GM12878 (cell line): ENCODE measurements around the gene NOXA1. TPM values are rescaled to one million over a fixed set of nuclear protein-coding genes. Genes with fewer than 3 reads are reported as not detected.

Experiments used
- ATAC-seq: fragments of 200-7000 bp; cut with Tn5 transposase; 3 replicates; pipeline ENCODE4 v1.9.1; 2020; ENCODE audit warnings: mild to moderate bottlenecking, moderate library complexity
- BruUV-seq: library from RNA; stranded (reverse); fragments of 400-500 nt; replicated peaks from 2 replicates; lab custom pipeline; 2021; lab: Mats Ljungman, UMichigan
- CTCF ChIA-PET: fragments of 300-600 bp; sonication (Branson Sonifier 250); formaldehyde crosslinking; extraction: SDS; loops from one replicate; lab custom pipeline; 2021; ENCODE audit warnings: inconsistent platforms; lab: Yijun Ruan, JAX
- POLR2A ChIA-PET: fragments of 350-600 bp; formaldehyde crosslinking; extraction: SDS; loops from one replicate; lab custom pipeline; 2021; ENCODE audit warnings: inconsistent platforms; lab: Charles Lee
- RAD21 ChIA-PET: fragments of 300-600 bp; sonication (Branson Sonifier 250); formaldehyde crosslinking; loops from one replicate; lab custom pipeline; 2023; ENCODE audit warnings: antibody characterized with exemption; ENCODE audit not compliant: unreplicated experiment; lab: Charles Lee
- SMC1A ChIA-PET: fragments of 300-600 bp; sonication (Branson Sonifier 250); formaldehyde crosslinking; loops from one replicate; lab custom pipeline; 2023; ENCODE audit not compliant: unreplicated experiment, uncharacterized antibody; lab: Charles Lee
- DNase-seq: peaks from one replicate; pipeline ENCODE4 v3.0.0-alpha.2; 2011; ENCODE audit warnings: low read depth, low spot score
- FAIRE-seq: peaks from 3 replicates; lab custom pipeline; 2011; peaks lifted over from hg19 to GRCh38; lab: Jason Lieb, UNC
- H2AFZ ChIP-seq: 2 replicates; pipeline ENCODE4 v1.6.0; 2011; ENCODE audit warnings: low read depth, low read length, control low read depth; ENCODE audit not compliant: control insufficient read depth
- H3K27ac ChIP-seq: 2 replicates; pipeline ENCODE4 v1.5.1; 2011; ENCODE audit warnings: control low read depth; ENCODE audit not compliant: control insufficient read depth, insufficient read depth
- H3K27me3 ChIP-seq, 2 experiments: replicated peaks in 1 of 2; 2 replicates each; pipeline versions ENCODE4 v1.6.0 to v1.6.1; 2011; ENCODE audit warnings: low read length in 1 of 2; ENCODE audit not compliant: control insufficient read depth in 2 of 2, insufficient read depth in 2 of 2
- H3K36me3 ChIP-seq, 2 experiments: 2 replicates each; pipeline ENCODE4 v1.5.1; 2011; ENCODE audit warnings: low read length in 1 of 2; ENCODE audit not compliant: control insufficient read depth in 2 of 2, insufficient read depth in 2 of 2
- H3K4me1 ChIP-seq: 2 replicates; pipeline ENCODE4 v1.6.1; 2011; ENCODE audit warnings: mild to moderate bottlenecking, low read length, moderate library complexity, mixed read lengths; ENCODE audit not compliant: control insufficient read depth, insufficient read depth
- H3K4me2 ChIP-seq: 2 replicates; pipeline ENCODE4 v1.6.0; 2011; ENCODE audit warnings: control low read depth; ENCODE audit not compliant: control insufficient read depth, insufficient read depth
- H3K4me3 ChIP-seq: fragments of 200-600 bp; sonication (generic); 2 replicates; pipeline ENCODE4 v1.5.1; 2016
- H3K79me2 ChIP-seq: 2 replicates; pipeline ENCODE4 v1.6.0; 2011; ENCODE audit warnings: low read length; ENCODE audit not compliant: control insufficient read depth, insufficient read depth
- H3K9ac ChIP-seq: 2 replicates; pipeline ENCODE4 v1.8.0; 2011; ENCODE audit warnings: low read length, control low read depth, mixed read lengths; ENCODE audit not compliant: control insufficient read depth, insufficient read depth
- H3K9me3 ChIP-seq: replicated peaks from 3 replicates; pipeline ENCODE4 v1.5.1; 2011; ENCODE audit warnings: mild to moderate bottlenecking, low read length; ENCODE audit not compliant: control insufficient read depth, insufficient read depth
- H4K20me1 ChIP-seq: 2 replicates; pipeline ENCODE4 v1.6.0; 2011; ENCODE audit not compliant: control insufficient read depth, insufficient read depth
- CREM ChIP-seq: IDR thresholded peaks from 2 replicates; pipeline ENCODE4 v1.6.1; 2014; ENCODE audit warnings: antibody characterized with exemption, low read depth
- IKZF2 ChIP-seq, 2 experiments: fragments of 450-650 bp; IDR thresholded peaks; 2 replicates each; pipeline ENCODE4 v1.6.1; 2017; ENCODE audit warnings: mild to moderate bottlenecking in 2 of 2, moderate library complexity in 2 of 2
- RAD51 ChIP-seq: fragments of 450-650 bp; IDR thresholded peaks from 2 replicates; pipeline ENCODE4 v1.6.1; 2016; ENCODE audit warnings: moderate library complexity, mild to moderate bottlenecking, inconsistent platforms
- SREBF1 ChIP-seq: IDR thresholded peaks from 2 replicates; pipeline ENCODE4 v1.6.1; 2012; ENCODE audit warnings: mild to moderate bottlenecking, low read length
- TBL1XR1 ChIP-seq: IDR thresholded peaks from 2 replicates; pipeline ENCODE4 v1.6.1; 2012; ENCODE audit warnings: low read depth, low read length, improper control_type of control experiment
- WGBS: methylation state at CpG from one replicate; pipeline ENCODE4 v1.1.6; 2016; ENCODE audit warnings: low lambda C conversion rate; ENCODE audit not compliant: insufficient replicate concordance, insufficient coverage; ENCODE audit errors: missing lambda C conversion rate; 5-methylcytosine and 5-hydroxymethylcytosine counted together
- in situ Hi-C: fragments of 300-500 bp; cut with MboI; formaldehyde crosslinking; loops from 9 replicates; pipeline ENCODE4 v1.14.3; 2018; ENCODE audit warnings: mixed read lengths
- intact Hi-C: fragments of 100-400 bp; cut with micrococcal nuclease; formaldehyde crosslinking; loops from one replicate; pipeline ENCODE4 v1.14.2; 2022; ENCODE audit not compliant: unreplicated experiment
- polyA plus RNA-seq, 11 experiments: library from polyadenylated mRNA; depleted of rRNA in 4 of 11; unstranded in 6 of 11; stranded (reverse) in 5 of 11; fragments of >200 nt; fragmentation: Nextera tagmentation in 4 of 11; fragmentation: Illumina TruSeq in 1 of 11; extraction: Ambion mirVana in 4 of 11; extraction: Trizol in 1 of 11; gene quantifications; 1 replicate in 1 of 11; 2 replicates in 10 of 11; pipeline versions ENCODE4 v1.2.1 to v1.2.3, GENCODE V29; 2011 to 2016; ENCODE audit warnings: inconsistent platforms in 2 of 11, missing spikeins in 2 of 11, low read depth in 1 of 11
- total RNA-seq, 4 experiments: library from RNA; depleted of rRNA in 3 of 4; stranded (reverse); fragments of >200 nt in 3 of 4; fragmentation: Illumina TruSeq in 1 of 4; extraction: Trizol in 1 of 4; gene quantifications; 2 replicates each; pipeline versions ENCODE4 v1.2.1 to v1.2.3, GENCODE V29; 2013 to 2021
- TF ChIP-seq, protein P1 (sequence below): IDR thresholded peaks from 2 replicates; pipeline ENCODE4 v1.6.1; 2012; ENCODE audit warnings: low read length, inconsistent platforms
- TF ChIP-seq, protein P2 (sequence below): fragments of 450-650 bp; IDR thresholded peaks from 2 replicates; pipeline ENCODE4 v1.6.1; 2016; ENCODE audit warnings: mild to moderate bottlenecking
- TF ChIP-seq, protein P3 (sequence below): IDR thresholded peaks from 2 replicates; pipeline ENCODE4 v1.6.1; 2012; ENCODE audit warnings: low read depth, low read length, improper control_type of control experiment
- TF ChIP-seq, protein P4 (sequence below): fragments of 450-650 bp; IDR thresholded peaks from 2 replicates; pipeline ENCODE4 v1.6.1; 2017; ENCODE audit warnings: antibody characterized with exemption, mild to moderate bottlenecking, moderate library complexity

NOXA1 gene
- total and polyA plus RNA-seq, 10 of the 15 experiments (the other 5 are each of a cell fraction or from before 2014, with no cell fraction given), result 0.08 to 0.20 TPM; not detected in 8

DNA sequence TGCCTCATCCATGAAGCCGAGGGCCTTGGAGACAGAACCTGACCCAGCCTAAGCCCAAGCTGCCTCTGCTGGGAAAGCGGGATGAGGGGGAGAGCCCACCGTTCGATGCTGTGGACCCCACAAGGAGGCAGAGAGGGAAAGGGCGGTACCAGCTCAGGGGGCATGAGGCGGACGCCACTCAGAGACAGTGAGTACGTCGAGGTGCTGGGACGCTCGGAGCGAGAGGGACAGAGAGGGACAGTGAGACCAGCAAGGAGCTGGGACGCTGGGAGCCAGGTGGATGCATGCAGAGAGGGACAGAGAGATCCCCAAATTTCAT, 33.8 kb upstream of the NOXA1 start:
- TF ChIP-seq TBL1XR1 (no peak), RAD51 (no peak), IKZF2 (IDR thresholded peaks at IDR 0.05) (no peak), SREBF1 (no peak), CREM (no peak)
- TF ChIP-seq, protein P1, sequence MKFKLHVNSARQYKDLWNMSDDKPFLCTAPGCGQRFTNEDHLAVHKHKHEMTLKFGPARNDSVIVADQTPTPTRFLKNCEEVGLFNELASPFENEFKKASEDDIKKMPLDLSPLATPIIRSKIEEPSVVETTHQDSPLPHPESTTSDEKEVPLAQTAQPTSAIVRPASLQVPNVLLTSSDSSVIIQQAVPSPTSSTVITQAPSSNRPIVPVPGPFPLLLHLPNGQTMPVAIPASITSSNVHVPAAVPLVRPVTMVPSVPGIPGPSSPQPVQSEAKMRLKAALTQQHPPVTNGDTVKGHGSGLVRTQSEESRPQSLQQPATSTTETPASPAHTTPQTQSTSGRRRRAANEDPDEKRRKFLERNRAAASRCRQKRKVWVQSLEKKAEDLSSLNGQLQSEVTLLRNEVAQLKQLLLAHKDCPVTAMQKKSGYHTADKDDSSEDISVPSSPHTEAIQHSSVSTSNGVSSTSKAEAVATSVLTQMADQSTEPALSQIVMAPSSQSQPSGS, result no peak
- TF ChIP-seq, protein P2, sequence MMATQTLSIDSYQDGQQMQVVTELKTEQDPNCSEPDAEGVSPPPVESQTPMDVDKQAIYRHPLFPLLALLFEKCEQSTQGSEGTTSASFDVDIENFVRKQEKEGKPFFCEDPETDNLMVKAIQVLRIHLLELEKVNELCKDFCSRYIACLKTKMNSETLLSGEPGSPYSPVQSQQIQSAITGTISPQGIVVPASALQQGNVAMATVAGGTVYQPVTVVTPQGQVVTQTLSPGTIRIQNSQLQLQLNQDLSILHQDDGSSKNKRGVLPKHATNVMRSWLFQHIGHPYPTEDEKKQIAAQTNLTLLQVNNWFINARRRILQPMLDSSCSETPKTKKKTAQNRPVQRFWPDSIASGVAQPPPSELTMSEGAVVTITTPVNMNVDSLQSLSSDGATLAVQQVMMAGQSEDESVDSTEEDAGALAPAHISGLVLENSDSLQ, result no peak
- TF ChIP-seq, protein P3, sequence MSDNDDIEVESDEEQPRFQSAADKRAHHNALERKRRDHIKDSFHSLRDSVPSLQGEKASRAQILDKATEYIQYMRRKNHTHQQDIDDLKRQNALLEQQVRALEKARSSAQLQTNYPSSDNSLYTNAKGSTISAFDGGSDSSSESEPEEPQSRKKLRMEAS, result no peak
- TF ChIP-seq, protein P4, sequence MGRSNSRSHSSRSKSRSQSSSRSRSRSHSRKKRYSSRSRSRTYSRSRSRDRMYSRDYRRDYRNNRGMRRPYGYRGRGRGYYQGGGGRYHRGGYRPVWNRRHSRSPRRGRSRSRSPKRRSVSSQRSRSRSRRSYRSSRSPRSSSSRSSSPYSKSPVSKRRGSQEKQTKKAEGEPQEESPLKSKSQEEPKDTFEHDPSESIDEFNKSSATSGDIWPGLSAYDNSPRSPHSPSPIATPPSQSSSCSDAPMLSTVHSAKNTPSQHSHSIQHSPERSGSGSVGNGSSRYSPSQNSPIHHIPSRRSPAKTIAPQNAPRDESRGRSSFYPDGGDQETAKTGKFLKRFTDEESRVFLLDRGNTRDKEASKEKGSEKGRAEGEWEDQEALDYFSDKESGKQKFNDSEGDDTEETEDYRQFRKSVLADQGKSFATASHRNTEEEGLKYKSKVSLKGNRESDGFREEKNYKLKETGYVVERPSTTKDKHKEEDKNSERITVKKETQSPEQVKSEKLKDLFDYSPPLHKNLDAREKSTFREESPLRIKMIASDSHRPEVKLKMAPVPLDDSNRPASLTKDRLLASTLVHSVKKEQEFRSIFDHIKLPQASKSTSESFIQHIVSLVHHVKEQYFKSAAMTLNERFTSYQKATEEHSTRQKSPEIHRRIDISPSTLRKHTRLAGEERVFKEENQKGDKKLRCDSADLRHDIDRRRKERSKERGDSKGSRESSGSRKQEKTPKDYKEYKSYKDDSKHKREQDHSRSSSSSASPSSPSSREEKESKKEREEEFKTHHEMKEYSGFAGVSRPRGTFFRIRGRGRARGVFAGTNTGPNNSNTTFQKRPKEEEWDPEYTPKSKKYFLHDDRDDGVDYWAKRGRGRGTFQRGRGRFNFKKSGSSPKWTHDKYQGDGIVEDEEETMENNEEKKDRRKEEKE, result no peak
- ChIA-PET POLR2A (interaction anchor here (0.5 kb wide), 1 partner anchor 1305 kb away, joined by 6 read pairs; no protein-coding TSS in a partner anchor), RAD21 (no interaction called here), SMC1A (no interaction called here), CTCF (no interaction called here)
- H3K4me3 ChIP-seq, result no peak overlapping the region
- H3K4me2 ChIP-seq, result no peak overlapping the region
- H3K27ac ChIP-seq, result no peak overlapping the region
- no peak overlapping the region for H3K9ac ChIP-seq
- FAIRE-seq, result no peak
- H3K9me3 ChIP-seq, result no peaks in the 10 kb centered on the region
- no peaks in the 10 kb centered on the region for H3K27me3 ChIP-seq
- no peaks in the 10 kb centered on the region for H3K4me1 ChIP-seq
- H4K20me1 ChIP-seq, result no peaks in the 10 kb centered on the region
- BruUV-seq, result no TSS peak
- H3K36me3 ChIP-seq, result no peaks in the 10 kb centered on the region; a peak in 1 of 4 replicates
- H3K79me2 ChIP-seq, result no peaks in the 10 kb centered on the region
- WGBS, result 88% methylated on average over 13 of the region's 13 CpGs
- intact Hi-C loops (no loop called here), in situ Hi-C loops (no loop called here)
- DNase-seq, result no peak
- no peak overlapping the region for H2AFZ ChIP-seq
- no peak for ATAC-seq
